Stimulated activated CD4-positive, alpha-beta T cell treated with anti-CD3 and anti-CD28 coated beads, Interleukin-15, amount 100 ng/mL, for 48 hours (primary cell): ENCODE results near the gene NCKAP5.

Source experiments
- DNase-seq, 2 donors: peaks; one replicate each; pipeline ENCODE4 v3.0.0-alpha.2; 2020; ENCODE audit warnings: low read depth in 2 of 2

NCKAP5 gene

DNA sequence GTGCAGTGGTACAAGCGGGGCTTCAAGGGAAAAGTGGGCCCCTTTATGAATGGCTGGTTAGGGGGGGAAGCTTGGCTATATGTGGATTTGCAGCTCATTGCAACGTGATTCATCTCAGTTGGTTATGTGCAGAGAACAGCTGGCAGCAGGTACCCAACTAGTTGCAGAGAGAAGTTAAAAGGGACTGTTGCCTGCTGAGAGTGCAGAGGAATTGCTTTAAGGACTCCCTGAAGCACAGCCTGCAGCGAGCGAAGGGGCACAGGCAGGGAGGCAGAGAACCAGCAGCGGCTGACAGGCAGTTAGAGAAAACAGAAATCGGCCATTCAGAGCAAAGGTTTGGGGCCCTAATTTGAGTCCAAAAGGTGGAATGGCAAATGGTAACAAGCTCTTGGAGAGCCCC is 620.1 kb downstream of the NCKAP5 start:
- DNase-seq: no peak

DNA sequence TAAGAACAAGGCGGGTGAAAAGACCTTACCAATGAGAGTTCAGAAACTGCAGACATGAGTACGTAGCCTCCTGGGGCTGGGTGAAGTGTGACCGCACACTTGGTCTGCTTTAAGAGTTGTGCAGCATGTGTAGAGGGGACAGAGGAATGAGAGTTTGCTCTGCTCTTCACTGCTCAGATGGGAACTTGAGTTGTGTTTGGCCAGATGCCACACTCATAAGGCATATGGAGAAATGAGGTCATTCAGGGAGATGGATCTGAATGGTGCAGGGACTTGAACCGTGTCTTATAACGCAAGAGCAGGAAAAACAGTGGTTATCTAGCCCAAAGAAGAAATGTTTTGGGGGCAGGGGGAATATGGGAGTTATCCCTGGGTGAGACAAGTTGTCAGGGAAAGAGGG is 624.4 kb downstream of the NCKAP5 start:
- no peak for DNase-seq

DNA sequence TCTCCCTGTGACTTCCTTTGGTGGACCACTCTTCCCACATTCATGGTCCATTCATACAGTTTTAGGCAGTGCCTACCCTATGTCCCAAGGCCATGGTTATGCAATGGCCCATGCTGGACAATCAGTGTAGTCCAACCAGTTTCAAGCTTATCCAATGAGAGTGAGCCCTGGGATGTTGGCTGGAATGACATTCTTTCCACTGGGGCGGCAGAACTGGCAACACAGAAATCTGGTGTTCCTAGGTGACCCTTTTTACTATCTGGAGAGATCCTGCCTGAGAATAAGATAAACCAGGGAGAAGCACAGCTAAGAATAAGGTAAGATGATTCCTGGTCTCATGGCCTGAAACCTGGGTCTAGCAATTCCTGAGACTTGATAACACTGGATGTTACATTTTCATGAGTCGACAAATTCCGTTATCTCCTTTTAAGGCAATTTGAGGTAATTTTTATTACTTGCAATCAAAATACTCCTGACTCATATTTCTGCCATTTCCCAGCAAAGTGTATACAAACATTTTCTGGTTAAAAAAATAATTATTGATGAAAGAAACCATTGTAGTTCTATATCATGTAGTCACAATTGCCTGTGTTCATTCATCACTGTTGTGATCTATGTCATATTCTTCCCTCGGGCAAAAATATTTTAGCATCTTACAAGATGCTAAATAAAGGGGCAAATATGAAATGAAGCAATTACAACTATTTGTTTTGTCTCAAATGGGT is 626.8 kb downstream of the NCKAP5 start:
- DNase-seq: no peak

DNA sequence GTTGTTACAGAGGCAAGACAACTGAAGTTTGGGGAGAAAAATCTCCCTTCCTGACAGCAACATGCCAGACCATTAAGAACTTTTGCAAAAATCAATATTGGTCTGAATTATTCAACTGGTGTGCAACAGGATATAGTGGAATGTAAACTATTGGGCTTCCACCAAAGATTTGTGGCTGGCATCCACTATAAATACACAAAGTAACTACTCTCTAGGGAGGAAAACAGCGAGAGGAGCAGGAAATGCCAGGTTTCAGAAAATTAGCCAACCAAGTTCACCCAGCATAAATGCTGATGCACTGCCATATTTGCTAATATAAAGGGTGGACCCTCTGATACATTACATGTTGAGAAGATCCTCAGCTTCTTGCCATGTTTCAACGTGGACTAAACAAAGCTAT is 630.6 kb downstream of the NCKAP5 start:
- no peak for DNase-seq

GRCh38 chr2:132936791-132937190 is 631.5 kb downstream of the NCKAP5 start:
- DNase-seq: no peak

DNA sequence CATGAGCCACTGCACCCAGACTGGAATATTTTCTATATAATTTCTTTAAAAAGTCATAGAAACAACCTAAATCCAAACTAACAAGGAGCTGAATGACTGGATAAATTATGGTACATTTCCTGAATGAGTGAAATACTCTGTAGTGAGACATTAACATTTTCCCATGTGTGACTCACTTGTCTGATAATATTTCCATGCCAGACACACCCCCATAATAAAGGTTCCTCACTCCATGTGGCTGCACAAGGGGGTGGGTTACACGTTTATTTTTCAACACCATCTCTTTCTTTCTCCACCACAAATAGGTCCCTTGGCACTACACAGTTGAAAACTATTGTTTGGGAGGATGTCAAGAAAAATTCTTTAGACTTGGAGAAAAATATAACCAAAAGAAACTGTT is 632.0 kb downstream of the NCKAP5 start:
- no peak for DNase-seq

DNA sequence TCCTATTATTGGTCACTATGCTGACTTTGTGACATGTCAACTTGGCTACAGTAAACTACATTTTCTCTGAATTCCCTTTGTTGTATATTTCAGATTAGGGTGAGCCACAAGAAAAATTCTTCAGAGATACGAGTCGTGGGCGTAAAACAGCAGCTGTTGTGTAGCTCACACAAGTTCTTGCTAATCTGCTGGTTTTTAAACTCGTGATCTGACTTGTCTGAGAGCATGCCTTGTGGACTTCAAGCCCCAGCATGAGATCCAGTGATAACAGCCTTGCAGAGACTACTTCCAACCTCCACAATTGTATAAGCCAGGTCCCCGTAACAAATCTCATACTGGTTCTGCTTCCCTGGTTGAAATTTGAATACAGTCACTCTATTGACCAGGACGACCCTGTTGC is 638.5 kb downstream of the NCKAP5 start:
- DNase-seq: no peak

GRCh38 chr2:132923787-132924186 is 644.5 kb downstream of the NCKAP5 start:
- no peak for DNase-seq

- no peak for DNase-seq
Observed at GRCh38 chr2:132915812-132916549, 652.3 kb downstream of the NCKAP5 start.

DNA sequence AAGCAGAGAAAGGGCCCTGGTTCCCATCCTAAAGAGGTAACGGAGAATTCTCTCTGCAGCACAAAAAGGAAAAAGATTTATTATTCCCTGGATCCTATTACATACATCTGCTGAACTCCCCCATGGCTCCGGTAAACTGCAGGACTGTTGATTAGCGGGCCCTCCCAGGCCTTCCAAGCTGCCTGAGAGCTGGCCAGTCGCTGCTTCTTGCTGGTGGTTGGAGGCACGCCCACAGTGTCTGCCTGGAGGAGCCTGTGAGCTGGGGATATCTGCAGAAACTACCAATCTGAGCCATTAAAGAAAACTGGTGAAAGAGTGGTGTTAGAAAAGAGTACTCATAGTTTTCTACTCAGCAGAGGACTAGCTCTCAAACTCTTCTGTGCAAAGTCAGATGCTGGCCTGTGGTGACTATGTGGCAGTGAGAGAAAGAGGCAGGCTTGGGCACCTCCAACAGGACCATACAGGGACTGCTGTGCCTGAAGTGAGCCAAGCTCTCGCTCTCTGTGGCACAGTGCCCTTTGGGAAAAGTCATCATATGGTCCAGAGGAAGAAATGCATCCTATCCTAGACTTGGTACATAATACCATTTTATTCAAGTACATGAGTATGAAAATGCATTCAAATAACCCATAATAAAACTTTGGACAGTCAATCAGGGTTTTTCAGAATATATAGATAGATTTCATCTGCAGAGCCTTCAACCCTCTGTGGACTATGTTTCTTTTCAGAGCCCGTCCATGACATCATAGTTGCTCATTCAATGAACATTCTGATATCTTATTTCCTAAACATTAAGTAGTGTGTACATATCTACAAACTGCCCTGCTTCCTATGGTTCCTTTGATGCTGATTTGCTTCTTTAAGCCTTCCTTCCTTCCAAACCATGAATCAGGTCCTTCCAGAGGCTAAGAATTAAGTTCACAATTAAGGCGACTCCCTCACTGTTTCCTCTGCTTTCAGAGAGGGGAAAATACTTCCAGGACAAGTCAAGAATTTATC is 656.2 kb downstream of the NCKAP5 start:
- no peak for DNase-seq

DNA sequence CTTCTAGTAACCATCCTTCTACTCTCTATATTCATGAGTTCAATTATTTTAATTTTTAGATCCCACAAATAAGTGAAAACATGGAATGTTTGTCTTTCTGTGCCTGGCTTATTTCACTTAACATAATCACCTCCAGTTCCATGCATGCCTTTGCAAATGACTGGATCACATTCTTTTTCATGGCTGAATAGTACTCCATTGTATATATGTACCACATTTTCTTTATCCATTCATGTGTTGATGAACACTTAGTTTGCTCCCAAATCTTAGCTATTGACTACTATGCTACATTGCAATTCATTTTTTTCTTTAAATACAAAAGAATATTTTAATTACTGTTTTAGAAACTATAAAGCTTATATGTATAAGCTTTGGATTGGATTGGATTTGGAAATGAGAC is 657.8 kb downstream of the NCKAP5 start:
- DNase-seq: no peak

- DNase-seq: no peak
Observed at GRCh38 chr2:132909427-132909826, 658.8 kb downstream of the NCKAP5 start.

- DNase-seq: no peak
Observed at GRCh38 chr2:132904142-132904842, 664.0 kb downstream of the NCKAP5 start.

- no peak for DNase-seq
Observed at GRCh38 chr2:132902626-132903025, 665.6 kb downstream of the NCKAP5 start.

DNA sequence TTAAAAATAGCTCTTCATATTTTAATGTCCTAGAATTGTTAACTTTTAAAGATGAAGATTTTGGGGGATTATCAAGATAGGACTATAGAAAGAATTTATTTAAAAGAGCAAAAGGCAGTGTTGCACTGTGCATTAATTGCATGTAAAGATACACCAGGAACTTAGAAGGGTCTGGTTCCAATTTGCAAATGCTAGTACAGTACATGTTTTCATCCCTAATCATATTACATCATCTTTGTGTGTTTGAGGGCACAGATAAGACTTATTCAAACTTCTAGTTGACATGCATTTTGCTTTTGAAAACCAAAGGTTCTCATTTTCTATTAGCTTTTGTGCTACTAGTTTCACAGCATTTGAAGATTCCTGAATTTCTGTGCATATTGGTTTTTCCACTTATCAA is 666.6 kb downstream of the NCKAP5 start:
- no peak for DNase-seq

DNA sequence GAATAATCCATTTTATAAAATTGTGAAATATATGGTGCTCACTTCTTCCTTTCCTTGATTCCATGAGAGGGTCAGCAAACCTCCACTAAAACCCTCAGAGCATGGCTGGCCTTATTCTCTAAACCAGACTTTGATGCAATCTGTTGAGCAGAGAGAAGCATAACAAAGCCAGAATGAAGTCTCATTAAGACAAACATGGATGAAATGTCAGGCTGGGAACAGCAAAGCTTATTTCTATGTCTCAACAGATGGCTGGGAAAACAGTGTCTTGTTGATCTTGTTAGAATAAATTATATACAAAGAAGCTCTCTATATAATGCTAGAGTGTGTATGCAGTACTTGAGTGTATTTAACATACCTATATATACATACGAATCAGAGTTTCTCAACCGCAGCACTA is 671.2 kb downstream of the NCKAP5 start:
- DNase-seq: no peak

GRCh38 chr2:132896073-132896472 is 672.2 kb downstream of the NCKAP5 start:
- no peak for DNase-seq

GRCh38 chr2:132891498-132891897 is 676.8 kb downstream of the NCKAP5 start:
- no peak for DNase-seq

DNA sequence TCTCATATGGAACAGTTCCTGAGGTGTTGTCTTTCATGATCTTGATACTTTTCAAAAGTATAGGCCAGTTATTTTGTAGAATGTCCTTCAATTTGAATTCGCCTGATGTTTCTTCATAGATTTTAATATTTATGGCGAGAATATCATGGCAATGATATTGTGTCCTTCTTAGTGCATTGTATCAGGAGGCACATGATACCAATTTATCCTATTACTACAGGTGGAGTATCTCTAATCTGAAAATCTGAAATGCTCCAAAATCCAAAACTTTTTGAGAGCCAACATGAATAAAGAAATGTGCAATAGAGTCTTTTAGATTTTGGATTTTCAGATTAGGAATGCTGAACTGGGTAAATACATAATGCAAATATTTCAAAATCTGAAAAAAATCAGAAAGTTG is 681.7 kb downstream of the NCKAP5 start:
- DNase-seq: no peak

GRCh38 chr2:132884705-132885104 is 683.6 kb downstream of the NCKAP5 start:
- no peak for DNase-seq

DNA sequence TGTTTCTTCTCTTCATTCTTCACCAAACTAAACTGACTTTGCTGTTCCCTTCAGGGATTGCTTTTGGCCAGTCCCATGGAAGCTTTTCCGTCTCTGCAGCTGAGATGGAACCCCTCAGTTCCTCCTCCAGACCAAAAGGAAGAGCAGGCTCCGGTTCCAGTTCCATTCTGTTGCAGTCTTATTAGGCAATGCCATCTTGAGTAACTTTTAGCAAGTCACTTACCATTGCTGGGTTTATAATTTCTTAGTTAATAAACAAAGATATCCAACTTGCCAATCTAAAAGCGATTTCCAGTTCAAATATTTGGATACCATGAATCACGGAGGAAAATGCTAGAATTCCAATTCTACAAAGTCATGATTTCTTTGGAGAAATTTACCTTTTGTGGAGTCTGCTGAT is 684.0 kb downstream of the NCKAP5 start:
- DNase-seq: no peak

- no peak for DNase-seq
Observed at GRCh38 chr2:132883430-132883829, 684.8 kb downstream of the NCKAP5 start.
